A673 (cell line): ENCODE measurements around the gene NELL1.

Experiments used
- CTCF ChIP-seq: fragments of 300-800, 200-600 bp; sonication (generic); conservative IDR thresholded peaks from 2 replicates; pipeline ENCODE4 v1.5.1; 2017; ENCODE audit warnings: low read depth, mild to moderate bottlenecking, antibody characterized with exemption, low read length, moderate library complexity, mixed read lengths
- EZH2 ChIP-seq: fragments of 200-600 bp; sonication (generic); IDR thresholded peaks from 2 replicates; pipeline ENCODE4 v1.6.1; 2017; ENCODE audit warnings: borderline replicate concordance, low read depth, mild to moderate bottlenecking, mixed read lengths, antibody characterized with exemption, low read length; ENCODE audit not compliant: poor library complexity, severe bottlenecking

DNA sequence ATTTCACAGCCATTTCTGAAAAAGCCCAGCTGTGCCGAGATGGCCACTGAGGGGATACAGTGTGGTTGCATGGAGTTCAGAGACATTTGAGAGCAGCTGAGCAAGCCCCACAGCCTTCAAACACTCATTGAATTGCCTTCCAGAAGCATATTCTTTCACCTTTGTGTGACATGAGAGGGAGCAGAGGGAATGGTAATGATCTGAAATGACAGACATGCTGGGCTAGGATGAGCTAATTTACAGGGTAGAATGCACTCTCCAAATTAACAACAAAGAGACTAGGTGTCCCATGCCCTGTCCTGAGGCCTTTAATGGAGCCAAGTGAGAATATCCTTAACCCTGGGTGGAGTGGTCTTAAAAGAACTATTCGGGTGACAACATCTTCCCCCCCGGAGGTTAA lies 585.4 kb downstream of the NELL1 start:
- TF ChIP-seq CTCF, result no peak
- TF ChIP-seq EZH2, result no peak
